ENCODE measurements around the gene MRPL43.

DNA sequence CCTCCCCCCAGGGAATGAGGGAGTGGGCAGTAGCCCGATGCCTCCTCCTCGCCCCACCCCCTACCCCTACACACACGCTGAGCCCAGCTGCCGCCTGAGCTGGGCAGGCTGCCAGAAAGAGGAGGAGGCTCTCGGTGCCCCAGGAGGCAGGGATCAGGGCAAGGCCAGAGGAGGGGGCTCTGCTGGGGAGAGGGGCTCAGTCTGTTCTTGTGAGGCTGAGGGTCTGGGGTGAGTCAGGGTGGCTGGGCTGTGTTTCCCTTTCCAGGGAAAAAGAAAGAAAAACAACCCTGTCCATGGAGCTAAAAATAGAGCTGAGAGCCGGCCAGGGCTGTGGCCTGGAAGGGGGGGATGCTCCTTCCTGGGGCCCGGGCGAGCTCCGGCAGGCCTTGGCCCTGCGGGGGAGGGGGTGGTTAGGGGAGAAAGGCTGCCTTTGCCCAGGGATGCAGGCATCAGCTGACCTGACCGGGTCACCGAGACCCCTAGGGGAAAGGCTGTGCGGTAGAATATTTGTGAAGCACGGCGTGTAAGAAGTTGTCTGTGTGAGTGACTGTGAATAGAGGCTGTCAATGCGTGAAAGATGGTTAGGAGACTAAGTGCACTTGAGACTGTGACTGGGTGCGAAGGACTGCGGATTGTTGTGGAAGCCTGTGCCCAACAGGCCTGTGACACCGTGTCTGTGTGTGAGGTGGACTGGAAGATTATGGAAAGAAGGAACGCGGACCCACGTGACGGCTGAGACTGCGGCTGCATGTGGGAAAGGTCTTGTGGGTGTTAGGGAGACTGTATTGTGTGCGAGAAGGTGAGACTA lies 11.1 kb upstream of the MRPL43 start:
- TF ChIP-seq, protein P1, sequence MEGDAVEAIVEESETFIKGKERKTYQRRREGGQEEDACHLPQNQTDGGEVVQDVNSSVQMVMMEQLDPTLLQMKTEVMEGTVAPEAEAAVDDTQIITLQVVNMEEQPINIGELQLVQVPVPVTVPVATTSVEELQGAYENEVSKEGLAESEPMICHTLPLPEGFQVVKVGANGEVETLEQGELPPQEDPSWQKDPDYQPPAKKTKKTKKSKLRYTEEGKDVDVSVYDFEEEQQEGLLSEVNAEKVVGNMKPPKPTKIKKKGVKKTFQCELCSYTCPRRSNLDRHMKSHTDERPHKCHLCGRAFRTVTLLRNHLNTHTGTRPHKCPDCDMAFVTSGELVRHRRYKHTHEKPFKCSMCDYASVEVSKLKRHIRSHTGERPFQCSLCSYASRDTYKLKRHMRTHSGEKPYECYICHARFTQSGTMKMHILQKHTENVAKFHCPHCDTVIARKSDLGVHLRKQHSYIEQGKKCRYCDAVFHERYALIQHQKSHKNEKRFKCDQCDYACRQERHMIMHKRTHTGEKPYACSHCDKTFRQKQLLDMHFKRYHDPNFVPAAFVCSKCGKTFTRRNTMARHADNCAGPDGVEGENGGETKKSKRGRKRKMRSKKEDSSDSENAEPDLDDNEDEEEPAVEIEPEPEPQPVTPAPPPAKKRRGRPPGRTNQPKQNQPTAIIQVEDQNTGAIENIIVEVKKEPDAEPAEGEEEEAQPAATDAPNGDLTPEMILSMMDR (IDR thresholded peaks at IDR 0.05): no peak
- no peak for TF ChIP-seq EZH2 (IDR thresholded peaks at IDR 0.05)

All from neural progenitor cell (in vitro differentiated cells).